Coronary artery (tissue), 2 donors: ENCODE data around the gene CHN2.
A peak's percentile ranks its signal among the peaks of the same experiment; 100 is the strongest.

Experiments
- DNase-seq: peaks from one replicate; pipeline ENCODE4 v3.0.0-alpha.2; 2017; ENCODE audit warnings: low spot score
- H3K27ac ChIP-seq, 2 donors: fragments of 200-600 bp; sonication (generic); one replicate each; pipeline ENCODE4 v1.5.1; 2016 to 2019
- H3K4me3 ChIP-seq: fragments of 200-600 bp; sonication (generic); 2 replicates; pipeline ENCODE4 v1.5.1; 2016; ENCODE audit warnings: mild to moderate bottlenecking, moderate library complexity
- CTCF ChIP-seq: fragments of 200-600 bp; sonication (generic); IDR thresholded peaks from one replicate; pipeline ENCODE4 v1.5.1; 2019; ENCODE audit warnings: antibody characterized with exemption

Gene CHN2

GRCh38 chr7:29485339-29486190 is 291.0 kb downstream of the CHN2 start:
- Histone ChIP-seq H3K4me3 (peak overlapping the region; percentile 6), H3K27ac (peak overlapping the region; percentile 46 to 61)
- DNase-seq, result no peak
- TF ChIP-seq CTCF, result no peak

DNA sequence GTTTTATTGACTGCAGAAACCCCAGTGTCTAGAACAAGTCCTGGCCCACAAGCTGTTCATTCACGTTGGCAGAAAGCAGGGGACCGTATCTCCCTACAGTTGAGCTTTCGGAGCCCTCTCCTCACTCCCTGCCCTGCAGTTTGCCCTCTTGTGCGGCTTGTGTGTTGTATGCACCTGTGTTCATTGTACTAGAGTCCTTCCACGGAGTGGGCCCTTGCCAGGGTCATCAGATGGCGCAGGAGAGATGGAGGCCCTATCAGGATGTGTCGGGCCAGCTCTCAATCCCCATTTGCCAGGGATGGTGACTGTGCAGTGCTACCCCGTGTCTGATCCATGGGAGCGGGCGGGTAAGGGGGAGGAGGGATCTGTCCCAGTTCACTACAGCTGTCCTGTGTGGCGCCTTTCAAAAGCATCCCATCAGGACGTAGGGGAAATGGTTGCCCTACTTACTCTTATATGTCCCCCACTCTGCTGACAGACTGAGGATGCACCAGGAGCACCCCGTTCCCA is 291.7 kb downstream of the CHN2 start:
- no peak for TF ChIP-seq CTCF
- peak overlapping the region in 1 of 2 donors; percentile 46 for H3K27ac ChIP-seq
- H3K4me3 ChIP-seq, result peak overlapping the region; percentile 6
- DNase-seq, result no peak

DNA sequence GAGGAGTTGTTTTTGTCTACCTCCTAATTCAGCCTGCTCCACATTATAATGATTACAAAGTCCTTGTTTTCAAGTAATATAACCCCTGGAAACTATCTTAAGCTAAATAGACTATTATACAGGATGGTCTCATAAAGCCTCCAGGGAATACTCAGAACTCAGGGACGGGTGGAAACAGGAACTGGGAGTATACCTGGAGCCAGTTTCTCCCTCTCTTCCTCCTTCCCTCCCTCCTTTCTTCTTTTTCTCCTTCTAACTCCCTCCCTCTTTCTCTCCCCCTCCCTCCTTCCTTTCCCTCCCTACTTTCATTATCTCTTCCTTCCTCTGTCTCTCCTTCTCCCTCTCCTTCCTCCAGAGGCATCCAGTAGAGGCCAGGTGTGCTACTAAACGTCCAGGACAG is 292.8 kb downstream of the CHN2 start:
- DNase-seq, result no peak
- no peak for TF ChIP-seq CTCF
- Histone ChIP-seq H3K27ac (peak overlapping the region; percentile 56 to 83), H3K4me3 (no peak overlapping the region)

GRCh38 chr7:29488203-29488970 is 293.8 kb downstream of the CHN2 start:
- no peak for TF ChIP-seq CTCF
- DNase-seq, result no peak
- Histone ChIP-seq H3K27ac (peak overlapping the region; percentile 56 to 83), H3K4me3 (peak overlapping the region; percentile 56)

DNA sequence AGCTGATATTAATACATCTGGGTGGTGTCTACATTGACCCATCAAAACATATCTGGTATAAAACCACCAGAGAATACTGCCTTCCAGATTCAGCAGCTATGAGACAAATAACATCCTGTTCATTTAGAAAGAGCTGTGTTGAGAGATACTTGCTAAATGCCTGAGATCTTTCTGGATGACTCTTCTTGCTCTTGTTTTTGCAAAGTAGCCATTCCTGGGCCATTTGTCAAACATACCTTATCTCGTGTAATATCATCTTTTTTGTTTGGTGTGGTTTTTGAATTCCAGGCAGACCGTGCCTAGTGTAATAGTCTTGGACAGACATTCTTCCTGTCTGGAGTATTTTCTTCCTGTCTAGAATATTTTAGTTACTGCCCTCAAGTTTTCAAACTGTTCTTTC is 294.4 kb downstream of the CHN2 start:
- no peak for TF ChIP-seq CTCF
- DNase-seq, result no peak
- Histone ChIP-seq H3K27ac (peak overlapping the region; percentile 56 to 83), H3K4me3 (peak overlapping the region; percentile 56)

DNA sequence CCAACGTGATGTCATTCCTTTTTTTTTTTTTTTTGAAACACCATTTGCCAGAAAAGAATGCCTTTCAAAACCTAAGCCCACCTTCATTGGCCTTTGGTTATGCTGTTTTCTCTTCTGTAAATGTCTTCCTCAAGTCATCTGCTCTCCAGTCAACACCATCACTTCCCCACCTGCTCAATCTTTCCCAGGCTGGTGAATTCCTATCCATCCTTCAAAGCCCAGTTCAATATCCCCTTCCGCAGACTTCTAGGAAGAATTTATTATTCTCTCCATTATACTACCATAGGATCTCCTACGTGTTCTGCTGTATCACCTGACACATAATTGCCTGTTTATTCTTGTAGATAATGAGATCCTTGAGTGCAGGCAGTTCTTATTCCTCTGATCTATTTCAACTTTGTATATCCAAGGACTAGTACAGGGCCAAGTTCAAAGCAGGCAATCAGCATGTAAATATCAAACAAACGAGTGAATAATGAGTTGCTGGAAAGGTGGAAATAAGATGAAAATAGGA is 295.6 kb downstream of the CHN2 start:
- Histone ChIP-seq H3K4me3 (no peak overlapping the region), H3K27ac (peak overlapping the region; percentile 56 to 83)
- TF ChIP-seq CTCF, result no peak
- DNase-seq, result no peak
